GM12891 (cell line): Measurements from ENCODE around the gene CALML4.
A peak's percentile ranks its signal among the peaks of the same experiment; 100 is the strongest.

Source experiments
- DNase-seq: peaks from one replicate; pipeline ENCODE4 v3.0.0; 2011; ENCODE audit warnings: low spot score; ENCODE audit not compliant: insufficient read length
- FAIRE-seq: peaks from 2 replicates; lab custom pipeline; 2011; peaks lifted over from hg19 to GRCh38; lab: Jason Lieb, UNC
- PAX5 ChIP-seq: IDR thresholded peaks from 2 replicates; pipeline ENCODE4 v1.6.1; 2011; ENCODE audit warnings: low read length, moderate library complexity, mild to moderate bottlenecking; ENCODE audit not compliant: insufficient read depth, severe bottlenecking
- POLR2A ChIP-seq: IDR thresholded peaks from 2 replicates; pipeline ENCODE4 v1.6.1; 2011; ENCODE audit warnings: low read depth, low read length, control low read depth
- POLR2AphosphoS5 ChIP-seq: IDR thresholded peaks from 2 replicates; pipeline ENCODE4 v1.6.1; 2011; ENCODE audit warnings: low read depth, low read length, control low read depth
- POU2F2 ChIP-seq: IDR thresholded peaks from 2 replicates; pipeline ENCODE4 v1.6.1; 2011; ENCODE audit warnings: low read depth, mild to moderate bottlenecking, control low read depth, low read length, moderate library complexity
- SPI1 ChIP-seq: IDR thresholded peaks from 2 replicates; pipeline ENCODE4 v1.6.1; 2011; ENCODE audit warnings: low read depth, low read length, control low read depth
- TAF1 ChIP-seq: IDR thresholded peaks from 2 replicates; pipeline ENCODE4 v1.6.1; 2011; ENCODE audit warnings: low read depth, low read length, control low read depth

CALML4 gene

GRCh38 chr15:68192117-68192516 is 13.0 kb downstream of the CALML4 start:
- TF ChIP-seq POLR2A = no peak
- no peak for TF ChIP-seq SPI1
- TF ChIP-seq POLR2AphosphoS5 = no peak
- TF ChIP-seq TAF1 = no peak
- no peak for TF ChIP-seq POU2F2
- TF ChIP-seq PAX5 = no peak
- FAIRE-seq = no peak

GRCh38 chr15:68191555-68191954 is 13.6 kb downstream of the CALML4 start:
- no peak for FAIRE-seq

More at GRCh38 chr15:68192117-68192516, 13.0 kb downstream of the CALML4 start:
- DNase-seq = no peak

GRCh38 chr15:68190048-68190447 is 15.1 kb downstream of the CALML4 start:
- no peak for TF ChIP-seq TAF1
- no peak for TF ChIP-seq POLR2A
- no peak for TF ChIP-seq POLR2AphosphoS5
- TF ChIP-seq SPI1 = no peak
- TF ChIP-seq POU2F2 = no peak
- TF ChIP-seq PAX5 = no peak

More at GRCh38 chr15:68191555-68191954, 13.6 kb downstream of the CALML4 start:
- TF ChIP-seq POLR2A (no peak), PAX5 (no peak), POU2F2 (no peak), POLR2AphosphoS5 (no peak)
- no peak for DNase-seq

GRCh38 chr15:68188647-68189046 is 16.5 kb downstream of the CALML4 start:
- DNase-seq (no peak), FAIRE-seq (peak; percentile 5)
- no peak for TF ChIP-seq TAF1
- TF ChIP-seq SPI1 = no peak
- no peak for TF ChIP-seq PAX5
- no peak for TF ChIP-seq POU2F2
- no peak for TF ChIP-seq POLR2A
- TF ChIP-seq POLR2AphosphoS5 = no peak

More at GRCh38 chr15:68190048-68190447, 15.1 kb downstream of the CALML4 start:
- no peak for DNase-seq
- FAIRE-seq = peak; percentile 74

GRCh38 chr15:68187559-68187958 is 17.6 kb downstream of the CALML4 start:
- DNase-seq (no peak), FAIRE-seq (peak; percentile 62)
- TF ChIP-seq POLR2A (no peak), SPI1 (no peak), TAF1 (no peak), POLR2AphosphoS5 (no peak), POU2F2 (no peak), PAX5 (no peak)

- DNase-seq (no peak), FAIRE-seq (peak; percentile 35)
- TF ChIP-seq POLR2AphosphoS5 = no peak
- TF ChIP-seq TAF1 = no peak
Observed at GRCh38 chr15:68186671-68187397, 18.3 kb downstream of the CALML4 start.

GRCh38 chr15:68184616-68185480 is 20.3 kb downstream of the CALML4 start:
- no peak for TF ChIP-seq PAX5
- TF ChIP-seq POU2F2 = no peak
- TF ChIP-seq POLR2AphosphoS5 = no peak
- no peak for TF ChIP-seq POLR2A
- TF ChIP-seq TAF1 = no peak
- no peak for TF ChIP-seq SPI1
- DNase-seq (no peak), FAIRE-seq (no peak)

GRCh38 chr15:68183616-68184315 is 21.4 kb downstream of the CALML4 start:
- DNase-seq = no peak
- TF ChIP-seq PAX5 (no peak), POLR2A (no peak), TAF1 (no peak), SPI1 (no peak), POU2F2 (no peak), POLR2AphosphoS5 (no peak)
- no peak for FAIRE-seq

GRCh38 chr15:68177742-68178141 is 27.4 kb downstream of the CALML4 start:
- FAIRE-seq = no peak
- TF ChIP-seq PAX5 (no peak), SPI1 (no peak), TAF1 (no peak), POLR2A (no peak), POLR2AphosphoS5 (no peak)
- no peak for DNase-seq
